ENCODE data around the gene ZBTB20. TPM values are rescaled to one million over a fixed set of nuclear protein-coding genes. Genes with fewer than 3 reads are reported as not detected.
A peak's percentile ranks its signal among the peaks of the same experiment; 100 is the strongest.

Gene ZBTB20
- total RNA-seq, 1 donor from 2014 or later = 66.4 TPM

- peaks cover 41% of the 10 kb centered on the region for H3K4me1 ChIP-seq
- ATAC-seq = no peak
- H3K36me3 ChIP-seq = no peaks in the 10 kb centered on the region
- intact Hi-C loops (cut with DNase I) = no loop called here
- no peak for TF ChIP-seq CTCF (IDR thresholded peaks at IDR 0.05)
- no peak for DNase-seq
- H3K27ac ChIP-seq = no peak overlapping the region
- H3K9me3 ChIP-seq = no peaks in the 10 kb centered on the region
- H3K4me3 ChIP-seq = no peak overlapping the region
- no peaks in the 10 kb centered on the region for H3K27me3 ChIP-seq (ENCODE audit: low read depth)
Measured at GRCh38 chr3:114446600-114446999, 700.5 kb downstream of the ZBTB20 start.

- DNase-seq = no peak
- no peaks in the 10 kb centered on the region for H3K36me3 ChIP-seq
- no peaks in the 10 kb centered on the region for H3K9me3 ChIP-seq
- intact Hi-C loops (cut with DNase I) = no loop called here
- no peaks in the 10 kb centered on the region for H3K27me3 ChIP-seq (ENCODE audit: low read depth)
- no peak for TF ChIP-seq CTCF (IDR thresholded peaks at IDR 0.05)
- ATAC-seq = no peak
- H3K4me3 ChIP-seq = no peak overlapping the region
- H3K27ac ChIP-seq = no peak overlapping the region
- peaks cover 28% of the 10 kb centered on the region for H3K4me1 ChIP-seq
Measured at GRCh38 chr3:114445233-114445632, 701.9 kb downstream of the ZBTB20 start.

- no peaks in the 10 kb centered on the region for H3K9me3 ChIP-seq
- no peak for TF ChIP-seq CTCF (IDR thresholded peaks at IDR 0.05)
- no peak overlapping the region for H3K4me3 ChIP-seq
- ATAC-seq (no peak), DNase-seq (no peak)
- intact Hi-C loops (cut with DNase I) = no loop called here
- H3K4me1 ChIP-seq = peaks cover 28% of the 10 kb centered on the region
- H3K27ac ChIP-seq = no peak overlapping the region
- no peaks in the 10 kb centered on the region for H3K36me3 ChIP-seq
- H3K27me3 ChIP-seq (ENCODE audit: low read depth) = no peaks in the 10 kb centered on the region
Measured at GRCh38 chr3:114444216-114444615, 702.9 kb downstream of the ZBTB20 start.

GRCh38 chr3:114442246-114442645, 704.8 kb downstream of the ZBTB20 start:
- intact Hi-C loops (cut with DNase I) = no loop called here
- Histone ChIP-seq H3K27me3 (ENCODE audit: low read depth) (no peaks in the 10 kb centered on the region), H3K4me3 (no peak overlapping the region), H3K36me3 (no peaks in the 10 kb centered on the region), H3K9me3 (no peaks in the 10 kb centered on the region), H3K4me1 (peaks cover 20% of the 10 kb centered on the region), H3K27ac (no peak overlapping the region)
- peak in 1 of 2 donors; percentile 41 for ATAC-seq
- TF ChIP-seq CTCF (IDR thresholded peaks at IDR 0.05) = no peak
- DNase-seq = no peak

GRCh38 chr3:114441386-114441785, 705.7 kb downstream of the ZBTB20 start:
- TF ChIP-seq CTCF (IDR thresholded peaks at IDR 0.05) = no peak
- Histone ChIP-seq H3K27ac (no peak overlapping the region), H3K4me3 (no peak overlapping the region), H3K4me1 (peaks cover 11% of the 10 kb centered on the region), H3K36me3 (no peaks in the 10 kb centered on the region), H3K9me3 (no peaks in the 10 kb centered on the region), H3K27me3 (ENCODE audit: low read depth) (no peaks in the 10 kb centered on the region)
- ATAC-seq = peak in 1 of 2 donors; percentile 57
- intact Hi-C loops (cut with DNase I) = no loop called here
- DNase-seq = no peak

GRCh38 chr3:114440700-114441099, 706.4 kb downstream of the ZBTB20 start:
- H3K9me3 ChIP-seq = no peaks in the 10 kb centered on the region
- intact Hi-C loops (cut with DNase I) = no loop called here
- no peak for TF ChIP-seq CTCF (IDR thresholded peaks at IDR 0.05)

More at GRCh38 chr3:114440700-114441099, 706.4 kb downstream of the ZBTB20 start:
- DNase-seq (no peak), ATAC-seq (no peak)
- Histone ChIP-seq H3K27ac (no peak overlapping the region), H3K36me3 (no peaks in the 10 kb centered on the region), H3K27me3 (ENCODE audit: low read depth) (no peaks in the 10 kb centered on the region), H3K4me3 (no peak overlapping the region), H3K4me1 (peaks cover 7% of the 10 kb centered on the region)
